K562 (cell line): ENCODE data around the gene IL23A. TPM values are rescaled to one million over a fixed set of nuclear protein-coding genes. Genes with fewer than 3 reads are reported as not detected.

Experiments used
- BHLHE40 ChIP-seq: IDR thresholded peaks from 2 replicates; pipeline ENCODE4 v1.6.1; 2011; ENCODE audit warnings: low read length, improper control_type of control experiment
- DIDO1 ChIP-seq: fragments of 450-650 bp; IDR thresholded peaks from 2 replicates; pipeline ENCODE4 v1.6.1; 2016; ENCODE audit warnings: low read depth, missing biosample characterization, missing genetic modification characterization
- FOSL1 ChIP-seq: fragments of 200-800 bp; sonication (Bioruptor generic); conservative IDR thresholded peaks from 2 replicates; pipeline ENCODE4 v1.6.1; 2016; ENCODE audit warnings: missing genetic modification characterization, missing compliant biosample characterization
- HDAC1 ChIP-seq, 2 experiments: fragments of 450-650 bp; IDR thresholded peaks; 2 replicates each; pipeline ENCODE4 v1.6.1; 2016 to 2017; ENCODE audit warnings: inconsistent platforms in 1 of 2, mild to moderate bottlenecking in 1 of 2, moderate library complexity in 1 of 2
- HMGN3 ChIP-seq: IDR thresholded peaks from 2 replicates; pipeline ENCODE4 v1.6.1; 2011; ENCODE audit warnings: borderline replicate concordance, low read depth, mild to moderate bottlenecking, mixed read lengths, low read length; ENCODE audit not compliant: insufficient read length; ENCODE audit errors: extremely low read depth
- HNRNPH1 ChIP-seq: fragments of 200-400 bp; formaldehyde crosslinking; optimal IDR thresholded peaks from 2 replicates; pipeline ENCODE3; 2017; ENCODE audit warnings: low read depth, mild to moderate bottlenecking, low read length, moderate library complexity
- JUNB ChIP-seq: fragments of 450-650 bp; formaldehyde crosslinking; conservative IDR thresholded peaks from 2 replicates; pipeline ENCODE4 v1.4.0; 2020; ENCODE audit warnings: mild to moderate bottlenecking
- KAT8 ChIP-seq: fragments of 450-650 bp; IDR thresholded peaks from 2 replicates; pipeline ENCODE4 v1.6.1; 2016; ENCODE audit warnings: low read depth, mild to moderate bottlenecking
- KLF6 ChIP-seq: fragments of 250-450 bp; sonication (Bioruptor Pico); IDR thresholded peaks from 2 replicates; pipeline ENCODE4 v1.4.0; 2020; ENCODE audit warnings: mild to moderate bottlenecking, moderate library complexity, borderline replicate concordance
- MECOM ChIP-seq: fragments of 250-450 bp; sonication (Bioruptor Pico); IDR thresholded peaks from 2 replicates; pipeline ENCODE4 v1.8.0; 2022; ENCODE audit warnings: inconsistent platforms
- PHF21A ChIP-seq: fragments of 450-650 bp; IDR thresholded peaks from 2 replicates; pipeline ENCODE4 v1.6.1; 2017; ENCODE audit warnings: low read depth, borderline replicate concordance
- SMARCA4 ChIP-seq: fragments of 450-650 bp; IDR thresholded peaks from 2 replicates; pipeline ENCODE4 v1.6.1; 2016
- TAF1 ChIP-seq: IDR thresholded peaks from 2 replicates; pipeline ENCODE4 v1.6.1; 2011; ENCODE audit warnings: mild to moderate bottlenecking, low read length, moderate library complexity; ENCODE audit not compliant: insufficient read depth, control insufficient read depth, severe bottlenecking; ENCODE audit errors: extremely low read depth
- TBP ChIP-seq: optimal IDR thresholded peaks from 2 replicates; pipeline ENCODE3; 2011; ENCODE audit warnings: low read depth, low read length, improper control_type of control experiment
- ZFP91 ChIP-seq: sonication (generic); formaldehyde crosslinking; IDR thresholded peaks from 2 replicates; pipeline ENCODE4 v1.8.0; 2022; ENCODE audit warnings: mild to moderate bottlenecking, missing genetic modification reagents
- ZNF134 ChIP-seq: fragments of 250-450 bp; sonication (Bioruptor Pico); conservative IDR thresholded peaks from 2 replicates; pipeline ENCODE4 v1.4.0; 2020
- ZNF584 ChIP-seq: fragments of 200-800 bp; sonication (Bioruptor generic); IDR thresholded peaks from 2 replicates; pipeline ENCODE4 v1.6.1; 2016; ENCODE audit warnings: low read depth, mild to moderate bottlenecking, missing genetic modification characterization, missing compliant biosample characterization
- ZNF707 ChIP-seq: fragments of 250-450 bp; sonication (Bioruptor Pico); conservative IDR thresholded peaks from 2 replicates; pipeline ENCODE4 v1.8.0; 2022; ENCODE audit warnings: inconsistent platforms, mild to moderate bottlenecking, moderate library complexity
- polyA plus RNA-seq, 8 experiments: library from polyadenylated mRNA; depleted of rRNA in 4 of 8; stranded (reverse) in 5 of 8; unstranded in 3 of 8; fragments of >200 nt; fragmentation: Nextera tagmentation in 2 of 8; fragmentation: Illumina TruSeq in 1 of 8; extraction: Ambion mirVana in 2 of 8; extraction: Trizol in 1 of 8; gene quantifications; 2 replicates each; pipeline versions ENCODE4 v1.2.1 to v1.2.3, GENCODE V29; 2011 to 2014; ENCODE audit warnings: inconsistent platforms in 1 of 8, missing spikeins in 1 of 8
- total RNA-seq, 7 experiments: library from RNA; depleted of rRNA in 6 of 7; stranded (reverse); fragments of >200 nt in 6 of 7; fragmentation: Illumina TruSeq in 2 of 7; extraction: Trizol in 2 of 7; gene quantifications; 2 replicates each; pipeline versions ENCODE4 v1.2.1 to v1.2.3, GENCODE V29; 2011 to 2021; ENCODE audit warnings: low replicate concordance in 1 of 7
- TF ChIP-seq, protein P1 (sequence below): conservative IDR thresholded peaks from 2 replicates; pipeline ENCODE4 v1.6.1; 2011; ENCODE audit warnings: low read depth, mild to moderate bottlenecking, low read length; ENCODE audit not compliant: control insufficient read depth
- TF ChIP-seq, protein P2 (sequence below), 2 experiments: fragments of 450-650 bp; IDR thresholded peaks; 2 replicates each; pipeline ENCODE4 v1.6.1; 2016
- TF ChIP-seq, protein P3 (sequence below): fragments of 250-450 bp; sonication (Bioruptor Pico); IDR thresholded peaks from 2 replicates; pipeline ENCODE4 v1.8.0; 2022; ENCODE audit warnings: moderate library complexity, mild to moderate bottlenecking, inconsistent platforms
- TF ChIP-seq, protein P4 (sequence below): fragments of 250-450 bp; sonication (Bioruptor Pico); IDR thresholded peaks from 2 replicates; pipeline ENCODE4 v1.5.1; 2021; ENCODE audit warnings: mild to moderate bottlenecking

The IL23A gene
- total and polyA plus RNA-seq, 9 of the 15 experiments (the other 6 are each of a cell fraction or from before 2014, with no cell fraction given), result 4.4 to 37.2 (median 9.6) TPM

- TF ChIP-seq MECOM (CRISPR knock-in tag) (no peak), BHLHE40 (peak; percentile 34; the same call in 1 of the 2 replicates), SMARCA4 (peak; percentile 44), TAF1 (peak; percentile 81), JUNB (CRISPR knock-in tag) (no peak), ZNF584 (CRISPR knock-in tag) (peak; percentile 68; the same call in 1 of the 2 replicates), PHF21A (peak; percentile 37; the same call in 1 of the 2 replicates), ZNF134 (peak; percentile 63; the same call in 1 of the 2 replicates), KLF6 (CRISPR knock-in tag) (peak; percentile 21; the same call in 1 of the 2 replicates), HNRNPH1 (no peak), ZFP91 (CRISPR knock-in tag) (no peak), KAT8 (no peak), TBP (peak; percentile 90), FOSL1 (peak; percentile 61), DIDO1 (tag) (no peak), HDAC1 (IDR thresholded peaks at IDR 0.05) (peak in 1 of 2 experiments; percentile 40; a peak in 1 of 4 replicates), ZNF707 (CRISPR knock-in tag) (no peak; the same call in 1 of the 2 replicates), HMGN3 (peak; percentile 33)
- TF ChIP-seq, protein P1, sequence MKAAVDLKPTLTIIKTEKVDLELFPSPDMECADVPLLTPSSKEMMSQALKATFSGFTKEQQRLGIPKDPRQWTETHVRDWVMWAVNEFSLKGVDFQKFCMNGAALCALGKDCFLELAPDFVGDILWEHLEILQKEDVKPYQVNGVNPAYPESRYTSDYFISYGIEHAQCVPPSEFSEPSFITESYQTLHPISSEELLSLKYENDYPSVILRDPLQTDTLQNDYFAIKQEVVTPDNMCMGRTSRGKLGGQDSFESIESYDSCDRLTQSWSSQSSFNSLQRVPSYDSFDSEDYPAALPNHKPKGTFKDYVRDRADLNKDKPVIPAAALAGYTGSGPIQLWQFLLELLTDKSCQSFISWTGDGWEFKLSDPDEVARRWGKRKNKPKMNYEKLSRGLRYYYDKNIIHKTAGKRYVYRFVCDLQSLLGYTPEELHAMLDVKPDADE, result peak; percentile 43; the same call in 1 of the 2 replicates
- TF ChIP-seq, protein P2, sequence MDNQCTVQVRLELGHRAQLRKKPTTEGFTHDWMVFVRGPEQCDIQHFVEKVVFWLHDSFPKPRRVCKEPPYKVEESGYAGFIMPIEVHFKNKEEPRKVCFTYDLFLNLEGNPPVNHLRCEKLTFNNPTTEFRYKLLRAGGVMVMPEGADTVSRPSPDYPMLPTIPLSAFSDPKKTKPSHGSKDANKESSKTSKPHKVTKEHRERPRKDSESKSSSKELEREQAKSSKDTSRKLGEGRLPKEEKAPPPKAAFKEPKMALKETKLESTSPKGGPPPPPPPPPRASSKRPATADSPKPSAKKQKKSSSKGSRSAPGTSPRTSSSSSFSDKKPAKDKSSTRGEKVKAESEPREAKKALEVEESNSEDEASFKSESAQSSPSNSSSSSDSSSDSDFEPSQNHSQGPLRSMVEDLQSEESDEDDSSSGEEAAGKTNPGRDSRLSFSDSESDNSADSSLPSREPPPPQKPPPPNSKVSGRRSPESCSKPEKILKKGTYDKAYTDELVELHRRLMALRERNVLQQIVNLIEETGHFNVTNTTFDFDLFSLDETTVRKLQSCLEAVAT (IDR thresholded peaks at IDR 0.05), result peak; percentile 63 to 74
- TF ChIP-seq, protein P3, sequence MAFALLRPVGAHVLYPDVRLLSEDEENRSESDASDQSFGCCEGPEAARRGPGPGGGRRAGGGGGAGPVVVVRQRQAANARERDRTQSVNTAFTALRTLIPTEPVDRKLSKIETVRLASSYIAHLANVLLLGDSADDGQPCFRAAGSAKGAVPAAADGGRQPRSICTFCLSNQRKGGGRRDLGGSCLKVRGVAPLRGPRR, result no peak
- TF ChIP-seq, protein P4, sequence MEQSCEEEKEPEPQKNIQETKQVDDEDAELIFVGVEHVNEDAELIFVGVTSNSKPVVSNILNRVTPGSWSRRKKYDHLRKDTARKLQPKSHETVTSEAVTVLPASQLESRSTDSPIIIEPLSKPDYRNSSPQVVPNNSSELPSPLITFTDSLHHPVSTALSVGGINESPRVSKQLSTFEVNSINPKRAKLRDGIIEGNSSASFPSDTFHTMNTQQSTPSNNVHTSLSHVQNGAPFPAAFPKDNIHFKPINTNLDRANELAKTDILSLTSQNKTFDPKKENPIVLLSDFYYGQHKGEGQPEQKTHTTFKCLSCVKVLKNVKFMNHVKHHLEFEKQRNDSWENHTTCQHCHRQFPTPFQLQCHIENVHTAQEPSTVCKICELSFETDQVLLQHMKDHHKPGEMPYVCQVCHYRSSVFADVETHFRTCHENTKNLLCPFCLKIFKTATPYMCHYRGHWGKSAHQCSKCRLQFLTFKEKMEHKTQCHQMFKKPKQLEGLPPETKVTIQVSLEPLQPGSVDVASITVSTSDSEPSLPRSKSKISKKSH, result no peak
Observed at GRCh38 chr12:56333679-56334489, 4.8 kb upstream of the IL23A start, which contains the start of gene PAN2 (continued).
